GM21367 (cell line): Measurements from ENCODE around the gene LMF1.

Source experiments
- ATAC-seq: cut with Tn5 transposase; IDR thresholded peaks from one replicate; pipeline ENCODE4 v1.9.1; 2021; ENCODE audit not compliant: unreplicated experiment

The LMF1 gene

DNA sequence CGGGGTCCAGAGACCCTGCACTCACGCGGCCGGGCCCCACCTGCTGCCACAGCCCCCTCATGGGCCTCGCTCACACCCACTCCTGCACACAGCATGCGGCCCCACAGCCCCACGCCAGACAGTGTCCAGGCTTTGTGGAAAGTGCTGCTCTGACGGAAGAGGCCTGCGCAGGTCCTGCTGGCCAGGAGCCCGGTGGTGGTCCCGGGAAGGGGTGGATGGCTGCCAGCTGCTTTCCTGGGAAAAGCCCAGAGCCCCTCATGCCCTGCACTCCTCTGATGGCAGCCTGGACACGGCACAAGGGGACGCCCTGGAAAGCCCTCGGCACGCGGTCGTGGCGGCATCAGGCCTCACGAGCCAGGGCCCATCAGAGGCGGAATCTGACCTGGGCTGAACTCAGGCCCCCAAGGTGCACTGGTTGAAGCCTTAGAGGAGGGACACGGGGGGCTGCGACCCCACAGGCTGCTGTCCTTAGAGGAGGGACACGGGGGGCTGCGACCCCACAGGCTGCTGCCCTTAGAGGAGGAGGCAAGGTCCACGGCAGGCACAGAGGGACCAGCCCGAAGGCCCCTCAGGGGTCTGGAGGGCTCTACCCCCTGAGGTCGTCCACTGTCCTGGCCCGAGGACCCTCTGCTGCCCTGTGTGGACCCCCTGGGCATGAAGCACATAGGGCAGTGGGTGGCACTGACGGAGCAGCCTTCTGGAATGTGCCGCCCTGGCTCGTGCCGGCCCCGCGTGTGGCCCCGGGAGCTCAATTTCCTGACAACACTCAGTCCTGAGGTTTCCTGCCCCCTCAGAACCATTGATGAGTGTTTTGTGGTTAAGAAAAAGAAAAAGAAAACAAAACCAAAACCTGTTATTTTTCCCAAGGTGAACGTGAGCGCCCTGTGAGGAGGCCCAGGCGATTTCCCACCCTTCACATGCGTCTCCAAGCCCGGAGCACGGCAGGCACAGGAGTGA, 32.9 kb upstream of the LMF1 start:
- ATAC-seq: no peak

DNA sequence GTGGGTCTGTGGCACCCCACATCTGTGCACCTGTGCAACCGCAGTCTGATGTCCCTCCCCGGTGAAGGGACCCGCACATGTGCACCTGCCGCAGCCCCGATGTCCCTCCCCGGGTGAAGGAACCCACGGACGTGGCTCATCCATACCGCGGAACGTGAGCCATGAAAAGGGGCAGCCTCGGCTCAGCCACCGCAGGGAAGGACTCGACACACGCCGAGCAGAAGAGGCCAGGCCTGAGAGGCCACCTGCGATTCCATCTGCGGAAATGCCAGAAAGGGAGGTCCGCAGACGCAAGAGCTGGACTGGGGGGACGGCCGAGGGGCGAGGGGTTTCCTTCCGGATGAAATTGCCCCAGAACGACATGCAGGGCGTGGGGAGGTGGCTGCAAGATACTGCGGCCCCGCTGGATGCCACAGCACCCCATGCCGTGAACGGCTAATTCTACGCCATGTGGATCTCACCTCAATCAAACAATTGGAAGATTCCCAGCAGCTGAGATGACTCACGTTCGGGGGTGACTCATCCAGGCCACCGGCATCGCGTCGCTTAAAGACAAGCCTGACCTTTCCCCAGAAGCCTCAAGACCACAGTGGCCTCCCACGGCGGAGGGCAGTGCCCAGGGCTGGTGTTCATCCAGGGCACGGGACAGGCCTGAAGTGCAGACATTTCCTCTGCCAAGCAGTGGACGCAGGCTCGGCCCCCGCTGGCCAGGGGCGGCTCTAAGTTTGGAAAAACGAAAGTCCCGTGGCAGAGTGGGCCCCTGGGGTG, 31.8 kb upstream of the LMF1 start:
- no peak for ATAC-seq

DNA sequence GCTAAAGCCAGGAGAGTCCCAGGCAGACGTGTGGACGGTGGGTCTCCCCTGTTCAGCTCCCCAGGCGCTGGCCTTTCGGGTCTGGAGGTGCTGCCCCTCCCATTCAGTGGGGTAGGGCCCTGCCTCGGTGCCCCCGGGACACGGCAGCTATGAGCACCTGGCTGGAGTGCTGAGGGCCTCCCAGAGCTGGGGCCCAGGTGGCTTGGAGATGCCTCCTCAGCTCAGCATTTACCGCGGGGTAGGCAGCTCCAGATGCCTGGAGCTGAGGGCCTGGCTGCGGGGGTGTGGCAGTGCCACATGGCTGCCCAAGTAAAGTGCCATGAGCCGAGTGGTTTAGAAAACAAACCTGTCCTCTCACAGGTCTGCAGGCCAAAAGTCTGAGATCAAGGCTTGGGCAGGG, 30.3 kb upstream of the LMF1 start:
- no peak for ATAC-seq

GRCh38 chr16:1000608-1001007, 29.8 kb upstream of the LMF1 start:
- ATAC-seq: no peak

DNA sequence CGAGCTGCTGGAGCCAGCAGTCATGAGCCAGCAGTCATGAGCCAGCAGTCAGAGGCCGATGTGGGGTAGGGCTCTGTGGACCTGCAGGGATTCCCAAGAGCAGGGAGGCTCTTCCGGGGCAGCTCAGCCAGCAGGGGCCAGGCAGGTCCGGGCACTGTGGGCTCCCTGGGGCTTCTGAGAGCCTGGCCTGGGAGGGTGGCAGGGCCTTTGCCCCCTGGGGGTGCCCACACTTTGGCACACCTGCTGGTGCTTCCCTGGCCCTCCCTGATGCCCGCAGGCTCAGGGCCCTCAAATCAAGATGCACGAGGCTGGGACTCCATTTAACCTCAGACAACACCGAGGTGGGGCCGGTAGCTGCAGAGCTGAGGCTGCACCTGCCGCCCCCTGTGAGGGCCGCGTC, 28.9 kb upstream of the LMF1 start:
- no peak for ATAC-seq

GRCh38 chr16:998615-999014, 27.8 kb upstream of the LMF1 start:
- ATAC-seq: no peak

DNA sequence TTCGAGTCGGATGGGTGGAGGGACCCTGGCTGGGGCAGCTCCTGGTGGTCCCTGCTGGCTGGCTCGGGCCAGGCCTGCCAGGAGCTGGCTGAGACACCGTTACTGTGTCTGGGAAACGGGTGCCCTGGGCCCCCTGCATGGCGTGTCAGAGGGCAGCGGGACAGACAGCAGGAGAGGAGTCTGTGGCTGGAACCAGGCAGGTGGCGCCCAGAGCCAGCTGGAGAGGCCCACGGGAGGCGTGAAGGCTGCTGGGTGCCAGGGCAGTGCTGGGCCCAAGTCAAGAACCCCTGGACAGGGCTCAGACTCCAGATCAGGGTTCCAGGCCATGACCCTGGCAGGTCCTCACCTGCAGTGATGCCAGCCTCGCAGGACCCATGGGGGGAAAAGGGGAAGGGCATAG, 27.4 kb upstream of the LMF1 start:
- ATAC-seq: no peak

DNA sequence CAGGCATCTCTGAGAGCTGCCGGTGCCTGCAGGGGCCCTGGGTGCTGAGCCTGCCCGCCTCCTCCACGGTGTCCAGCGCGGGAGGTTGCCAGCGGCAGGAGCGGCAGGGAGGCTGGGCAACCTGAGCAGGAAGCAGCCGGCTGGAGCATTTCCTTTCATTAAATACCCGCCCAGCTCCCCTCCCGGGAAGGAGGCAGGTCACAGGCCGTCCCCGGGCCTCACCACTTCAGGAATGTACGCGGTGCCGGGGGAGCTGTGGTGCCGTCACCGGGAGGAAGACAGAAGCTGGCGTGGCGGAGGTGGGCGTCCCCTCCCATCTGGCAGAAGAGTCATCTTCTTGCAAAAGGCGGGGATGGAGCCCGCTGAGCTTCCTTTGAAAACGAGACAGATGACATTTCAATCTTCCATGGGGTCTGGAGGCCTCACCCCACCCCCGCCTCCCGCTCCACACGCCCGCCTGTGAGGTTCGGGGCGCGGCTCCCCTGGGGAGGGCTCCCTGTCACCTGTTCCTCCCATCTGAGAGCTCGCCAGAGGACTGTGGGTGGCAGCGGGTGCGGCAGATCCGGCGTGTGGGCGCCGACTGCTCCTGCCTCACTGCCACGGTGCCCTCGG, 26.8 kb upstream of the LMF1 start:
- no peak for ATAC-seq

- ATAC-seq: no peak
These were observed 25.9 kb upstream of the LMF1 start for GRCh38 chr16:996681-997080.

- ATAC-seq: no peak
These were observed 25.0 kb upstream of the LMF1 start for GRCh38 chr16:995783-996182.

GRCh38 chr16:995087-995486, 24.3 kb upstream of the LMF1 start:
- no peak for ATAC-seq

DNA sequence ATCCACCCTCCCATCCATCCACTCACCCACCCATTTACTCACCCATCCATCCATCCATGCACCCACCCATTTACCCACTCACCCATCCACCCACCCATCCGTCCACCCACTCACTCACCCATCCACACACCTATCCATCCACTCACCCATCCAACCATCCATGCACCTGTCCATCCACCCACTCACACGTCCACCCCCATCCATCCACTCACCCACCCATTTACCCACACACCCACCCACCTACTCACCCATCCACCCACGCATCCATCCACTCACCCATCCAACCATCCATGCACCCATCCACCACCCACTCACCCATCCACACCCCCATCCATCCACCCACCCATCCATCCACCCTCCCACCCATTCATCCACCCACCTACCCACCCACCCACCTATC, 22.9 kb upstream of the LMF1 start:
- ATAC-seq: no peak

GRCh38 chr16:991773-992172, 21.0 kb upstream of the LMF1 start:
- ATAC-seq: no peak

DNA sequence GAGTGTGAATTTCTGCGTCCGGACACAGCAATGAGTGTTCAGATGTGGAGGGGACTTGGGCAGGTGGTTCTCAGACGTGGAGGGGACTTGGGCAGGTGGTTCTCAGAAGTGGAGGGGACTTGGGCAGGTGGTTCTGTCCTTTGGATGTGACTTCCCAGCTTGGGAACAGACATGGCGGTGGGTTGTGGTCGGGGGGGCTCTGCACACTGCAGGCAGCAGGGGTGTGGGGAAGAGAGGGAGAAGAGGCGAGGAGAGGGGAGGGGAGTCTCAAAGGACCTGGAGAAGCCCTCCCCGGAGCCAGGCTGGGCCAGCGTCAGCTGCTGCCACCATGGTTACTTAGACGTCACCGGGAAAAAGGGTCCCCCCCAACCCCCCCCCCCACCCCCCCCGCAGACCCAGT, 20.6 kb upstream of the LMF1 start:
- no peak for ATAC-seq

GRCh38 chr16:990516-991291, 19.9 kb upstream of the LMF1 start:
- no peak for ATAC-seq

DNA sequence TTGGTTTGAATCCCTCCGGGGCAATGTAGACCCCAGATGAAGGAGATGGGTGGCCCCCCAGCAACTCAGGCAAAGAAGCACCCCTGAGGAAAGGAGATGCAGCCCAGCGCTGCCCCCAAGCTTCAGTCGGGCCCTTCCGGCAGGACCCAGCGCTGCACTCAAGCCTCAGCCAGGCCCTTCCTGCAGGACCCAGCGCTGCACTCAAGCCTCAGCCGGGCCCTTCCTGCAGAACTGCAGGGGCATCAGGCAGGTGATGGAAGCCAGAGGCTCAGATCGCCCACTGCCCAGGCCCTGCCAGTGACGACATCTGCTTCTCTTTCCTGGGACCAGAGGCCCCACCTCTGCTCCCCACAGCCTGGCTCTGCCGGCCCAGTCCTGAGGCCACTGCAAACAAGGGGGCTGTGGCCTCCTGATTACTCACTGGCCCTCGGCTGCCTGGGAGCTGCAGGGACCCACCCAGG, 18.6 kb upstream of the LMF1 start:
- no peak for ATAC-seq

- ATAC-seq: no peak
These were observed 17.9 kb upstream of the LMF1 start for GRCh38 chr16:988471-989353.

GRCh38 chr16:987906-988305, 17.1 kb upstream of the LMF1 start:
- ATAC-seq: no peak

DNA sequence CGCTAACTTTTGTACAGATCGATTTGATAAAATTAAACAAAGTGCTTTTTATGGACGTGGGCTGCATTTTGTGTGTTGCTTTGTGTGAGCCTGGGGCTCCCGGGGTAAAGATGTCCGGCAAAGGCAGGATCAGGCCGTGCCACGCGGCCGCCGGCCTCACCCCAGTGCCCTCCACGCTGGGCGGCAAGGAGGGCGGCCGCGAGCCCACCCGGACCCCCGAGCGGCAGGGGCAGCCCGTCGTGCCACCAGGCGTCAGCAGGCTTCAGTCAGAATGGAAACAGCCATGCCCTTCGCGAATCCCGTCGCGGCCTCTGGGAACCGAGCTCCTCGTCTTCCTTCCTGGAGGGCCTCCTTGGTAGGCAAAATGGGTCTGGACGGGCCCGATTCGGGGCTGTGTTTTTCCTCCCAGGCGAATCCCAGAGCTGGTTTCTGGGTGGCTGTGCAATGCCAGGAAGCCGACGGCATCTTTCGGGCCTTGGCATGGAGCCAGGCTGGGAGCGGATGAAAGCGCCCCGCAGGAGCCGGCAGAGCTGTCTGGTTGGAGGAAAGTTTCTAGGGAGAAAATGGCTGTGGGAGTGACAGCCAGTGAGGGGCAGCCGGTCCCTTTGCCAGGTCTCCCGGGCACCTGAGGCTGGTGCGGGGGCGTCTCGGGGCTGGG, 16.3 kb upstream of the LMF1 start:
- ATAC-seq: no peak
